GM23248 (cell line): ENCODE data around the gene PTOV1. TPM values are rescaled to one million over a fixed set of nuclear protein-coding genes. Genes with fewer than 3 reads are reported as not detected.

ENCODE experiments used
- DNase-seq: peaks from one replicate; pipeline ENCODE4 v3.0.0-alpha.2; 2015
- H2AFZ ChIP-seq: fragments of 200-600 bp; sonication (generic); 2 replicates; pipeline ENCODE4 v1.6.1; 2016; ENCODE audit warnings: antibody characterized with exemption
- H3F3A ChIP-seq: fragments of 200-600 bp; sonication (generic); 2 replicates; pipeline ENCODE4 v1.6.1; 2016; ENCODE audit warnings: mild to moderate bottlenecking, antibody characterized with exemption, mixed run types; ENCODE audit not compliant: insufficient read depth
- H3K27ac ChIP-seq: fragments of 200-600 bp; sonication (generic); 2 replicates; pipeline ENCODE4 v1.5.1; 2016; ENCODE audit warnings: mild to moderate bottlenecking
- H3K27me3 ChIP-seq: fragments of 200-600 bp; sonication (generic); replicated peaks from 2 replicates; pipeline ENCODE4 v1.6.1; 2016; ENCODE audit warnings: mild to moderate bottlenecking; ENCODE audit not compliant: insufficient read depth
- H3K36me3 ChIP-seq: fragments of 200-600 bp; sonication (generic); 2 replicates; pipeline ENCODE4 v1.6.1; 2016; ENCODE audit warnings: low read depth, mild to moderate bottlenecking
- H3K4me1 ChIP-seq: fragments of 200-600 bp; sonication (generic); 2 replicates; pipeline ENCODE4 v1.6.1; 2016; ENCODE audit warnings: mild to moderate bottlenecking; ENCODE audit not compliant: insufficient read depth
- H3K4me2 ChIP-seq: fragments of 200-600 bp; sonication (generic); one replicate; pipeline ENCODE4 v1.6.1; 2016; ENCODE audit warnings: mild to moderate bottlenecking; ENCODE audit not compliant: unreplicated experiment
- H3K4me3 ChIP-seq: fragments of 200-600 bp; sonication (generic); 2 replicates; pipeline ENCODE4 v1.5.1; 2016; ENCODE audit warnings: mild to moderate bottlenecking
- H3K79me2 ChIP-seq: fragments of 200-600 bp; sonication (generic); 2 replicates; pipeline ENCODE4 v1.6.1; 2016; ENCODE audit warnings: mild to moderate bottlenecking; ENCODE audit not compliant: insufficient read depth
- H3K9ac ChIP-seq: fragments of 200-600 bp; sonication (generic); 2 replicates; pipeline ENCODE4 v1.6.1; 2016; ENCODE audit warnings: mild to moderate bottlenecking
- H3K9me2 ChIP-seq: fragments of 200-600 bp; sonication (generic); 2 replicates; pipeline ENCODE4 v1.6.1; 2016; ENCODE audit warnings: mixed run types, mild to moderate bottlenecking, moderate library complexity; ENCODE audit not compliant: insufficient read depth
- H3K9me3 ChIP-seq: fragments of 200-600 bp; sonication (generic); one replicate; pipeline ENCODE4 v1.6.1; 2017; ENCODE audit warnings: low read depth
- H4K20me1 ChIP-seq: fragments of 200-600 bp; sonication (generic); 2 replicates; pipeline ENCODE4 v1.6.0; 2016; ENCODE audit not compliant: insufficient read depth
- EZH2 ChIP-seq: fragments of 200-600 bp; sonication (generic); IDR thresholded peaks from 2 replicates; pipeline ENCODE4 v1.6.1; 2018; ENCODE audit warnings: antibody characterized with exemption, mild to moderate bottlenecking; ENCODE audit not compliant: insufficient read depth, poor library complexity, severe bottlenecking
- EZH2phosphoT487 ChIP-seq: fragments of 200-600 bp; sonication (generic); IDR thresholded peaks from 2 replicates; pipeline ENCODE4 v1.6.1; 2018; ENCODE audit warnings: antibody characterized with exemption, moderate library complexity, mild to moderate bottlenecking, low read depth; ENCODE audit not compliant: insufficient read depth
- WGBS, 2 experiments: methylation state at CpG; one replicate each; pipeline ENCODE4 v1.1.6; 2015 to 2017; ENCODE audit warnings: low lambda C conversion rate in 2 of 2, low coverage in 1 of 2; ENCODE audit errors: missing lambda C conversion rate in 2 of 2; 5-methylcytosine and 5-hydroxymethylcytosine counted together
- in situ Hi-C: fragments of 300-500 bp; cut with MboI; formaldehyde crosslinking; loops from 2 replicates; pipeline ENCODE4 v1.15.0; 2020
- polyA plus RNA-seq: library from polyadenylated mRNA; unstranded; fragments of >200 nt; fragmentation: Nextera tagmentation; extraction: Ambion mirVana; gene quantifications from 2 replicates; pipeline ENCODE4 v1.2.1, GENCODE V29; 2016
- total RNA-seq: library from RNA; depleted of rRNA; stranded (reverse); fragments of >200 nt; shearing (Covaris generic); gene quantifications from 2 replicates; pipeline ENCODE4 v1.2.3, GENCODE V29; 2014

Gene PTOV1
- total and polyA plus RNA-seq, 2 experiments from 2014 or later: 88.0 to 88.9 TPM

DNA sequence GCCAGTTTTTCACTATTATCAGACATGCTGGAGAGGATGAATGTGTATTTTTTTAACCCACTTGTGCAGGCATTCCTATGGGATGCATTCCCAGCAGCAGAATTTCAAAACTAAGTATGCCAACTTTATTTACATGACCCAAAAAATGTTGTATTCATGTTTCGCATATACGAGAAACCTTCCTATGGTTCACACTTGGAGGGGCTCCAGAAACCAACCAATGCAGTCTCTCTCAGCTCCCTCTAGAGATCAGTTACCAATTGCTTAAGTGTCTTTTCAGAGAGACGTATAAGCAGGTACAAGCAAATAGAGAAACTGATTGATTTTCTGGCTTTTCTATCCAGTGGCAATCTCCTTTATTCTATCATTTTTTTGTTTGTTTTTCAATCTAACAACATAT is 5.5 kb upstream of the PTOV1 start:
- Histone ChIP-seq H3K27me3 (no peaks in the 10 kb centered on the region), H3F3A (peaks cover 35% of the 10 kb centered on the region), H3K4me1 (peaks cover 9% of the 10 kb centered on the region), H3K9ac (no peak overlapping the region), H4K20me1 (no peaks in the 10 kb centered on the region), H3K9me2 (no peaks in the 10 kb centered on the region), H3K4me2 (no peak overlapping the region), H3K36me3 (no peaks in the 10 kb centered on the region), H3K4me3 (no peak overlapping the region), H2AFZ (no peak overlapping the region), H3K79me2 (peaks cover 10% of the 10 kb centered on the region), H3K27ac (no peak overlapping the region), H3K9me3 (no peaks in the 10 kb centered on the region)
- no peak for DNase-seq
- TF ChIP-seq EZH2: no peak
- no peak for TF ChIP-seq EZH2phosphoT487
- in situ Hi-C loops: no loop called here
- 71 to 72% methylated on average over 3 of the region's 3 CpGs for WGBS, 2 experiments

DNA sequence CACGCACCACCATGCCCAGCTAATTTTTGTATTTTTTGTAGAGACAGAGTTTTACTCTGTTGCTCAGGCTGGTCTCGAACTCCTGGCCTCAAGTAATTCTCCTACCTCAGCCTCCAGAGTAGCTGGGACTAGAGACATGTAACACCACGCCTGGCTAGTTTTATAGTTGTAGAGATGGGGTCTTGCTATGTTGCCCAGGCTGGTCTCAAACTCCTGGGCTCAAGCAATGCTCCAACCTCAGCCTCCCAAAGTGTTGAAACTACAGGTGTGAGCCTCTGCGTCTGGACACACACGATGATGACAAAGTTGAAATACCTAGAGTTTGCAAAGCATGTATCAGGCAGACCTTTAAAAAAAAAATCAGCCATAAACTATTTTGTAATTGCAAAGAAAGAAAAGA is 4.6 kb upstream of the PTOV1 start:
- H3K79me2 ChIP-seq: peaks cover 10% of the 10 kb centered on the region
- no peaks in the 10 kb centered on the region for H3K27me3 ChIP-seq
- no peak overlapping the region for H3K9ac ChIP-seq
- H3K9me2 ChIP-seq: no peaks in the 10 kb centered on the region
- TF ChIP-seq EZH2phosphoT487: no peak
- no peak for TF ChIP-seq EZH2
- H3K27ac ChIP-seq: no peak overlapping the region
- H3K4me2 ChIP-seq: no peak overlapping the region
- WGBS, 2 experiments: 83 to 92% methylated on average over 5 of the region's 5 CpGs
- H3K9me3 ChIP-seq: no peaks in the 10 kb centered on the region
- peaks cover 29% of the 10 kb centered on the region for H3F3A ChIP-seq
- no peak overlapping the region for H3K4me3 ChIP-seq
- DNase-seq: no peak
- H2AFZ ChIP-seq: no peak overlapping the region
- no peaks in the 10 kb centered on the region for H3K36me3 ChIP-seq
- H3K4me1 ChIP-seq: peaks cover 9% of the 10 kb centered on the region
- H4K20me1 ChIP-seq: no peaks in the 10 kb centered on the region
- in situ Hi-C loops: no loop called here

DNA sequence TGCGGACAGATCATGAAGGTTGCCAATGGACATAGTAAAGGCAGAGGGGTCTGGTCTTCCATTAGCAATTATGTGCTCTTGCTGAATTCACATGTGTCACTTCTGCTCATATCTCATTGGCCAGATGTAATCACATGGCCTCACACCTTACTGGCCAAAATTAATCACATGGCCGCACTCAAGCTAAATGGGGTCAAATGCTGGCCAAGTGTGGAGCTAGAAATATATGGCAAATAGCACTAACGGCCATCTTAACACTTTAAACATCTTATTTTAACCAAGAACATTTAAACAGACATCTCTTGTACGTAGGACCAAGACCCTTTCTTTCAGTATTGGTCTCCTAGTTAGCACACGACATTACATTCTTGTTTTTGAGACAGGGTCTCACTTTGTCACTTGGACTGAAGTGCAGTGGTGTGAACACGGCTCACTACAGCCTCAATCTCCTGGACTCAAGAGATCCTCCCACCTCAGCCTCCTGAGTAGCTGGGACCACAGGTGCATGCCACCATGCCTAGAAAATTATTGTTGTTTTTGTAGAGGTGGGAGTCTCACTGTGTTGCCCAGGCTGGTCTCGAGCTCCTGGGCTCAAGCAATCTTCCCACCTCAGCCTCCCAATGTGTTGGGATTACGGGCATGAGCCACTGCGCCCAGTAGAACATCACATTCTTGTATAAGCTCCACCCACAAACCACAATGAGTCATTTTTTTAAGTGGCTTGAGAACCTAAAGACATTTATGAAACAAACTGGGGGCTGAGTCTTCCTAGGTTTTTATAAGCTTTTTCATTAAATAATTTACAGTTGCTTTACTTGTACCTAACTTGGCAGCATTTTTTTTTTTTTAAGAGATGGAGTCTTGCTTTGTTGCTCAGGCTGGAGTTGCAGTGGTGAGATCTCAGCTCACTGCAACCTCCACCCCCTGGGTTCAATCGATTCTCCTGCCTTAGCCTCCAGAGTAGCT is 2.9 kb upstream of the PTOV1 start:
- H3K9me3 ChIP-seq: no peaks in the 10 kb centered on the region
- WGBS, 2 experiments: 71 to 80% methylated on average over 10 of the region's 10 CpGs
- H4K20me1 ChIP-seq: no peaks in the 10 kb centered on the region; the same call in 1 of the 2 replicates
- no peaks in the 10 kb centered on the region for H3K36me3 ChIP-seq
- H3K4me1 ChIP-seq: peaks cover 13% of the 10 kb centered on the region
- peak overlapping the region; percentile 21 for H3K4me2 ChIP-seq
- TF ChIP-seq EZH2phosphoT487 (no peak), EZH2 (no peak)
- H3K9me2 ChIP-seq: no peaks in the 10 kb centered on the region
- in situ Hi-C loops: no loop called here
- H3F3A ChIP-seq: peaks cover 32% of the 10 kb centered on the region
- H3K4me3 ChIP-seq: no peak overlapping the region
- peak overlapping the region; percentile 52 for H3K27ac ChIP-seq
- peaks cover 24% of the 10 kb centered on the region for H3K79me2 ChIP-seq
- H2AFZ ChIP-seq: no peak overlapping the region
- DNase-seq: peak; percentile 86
- 0 out of 2 replicates have a peak overlapping the region, but pooled peaks have one; percentile 19 for H3K9ac ChIP-seq
- H3K27me3 ChIP-seq: no peaks in the 10 kb centered on the region

DNA sequence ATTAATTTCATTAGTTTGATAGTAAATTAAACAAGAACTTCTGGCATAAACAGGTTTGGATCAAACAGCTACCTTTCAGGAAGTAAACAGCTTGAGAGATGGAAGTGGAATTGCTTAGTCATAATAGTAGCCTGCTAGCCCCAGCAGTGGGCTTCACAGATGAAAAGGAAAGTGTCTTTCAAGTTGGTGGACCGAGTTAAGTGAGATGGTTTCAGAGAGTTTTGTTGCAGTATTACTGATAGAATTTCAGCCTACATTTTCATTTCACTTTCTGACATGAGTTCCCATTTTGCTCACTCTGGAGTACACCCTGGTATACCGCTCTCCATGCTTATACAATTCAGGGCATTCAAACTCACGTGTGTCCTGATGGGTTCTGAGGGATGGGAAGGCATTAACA is 2.0 kb upstream of the PTOV1 start:
- peaks cover 33% of the 10 kb centered on the region for H3K79me2 ChIP-seq
- H3F3A ChIP-seq: peaks cover 32% of the 10 kb centered on the region
- in situ Hi-C loops: no loop called here
- TF ChIP-seq EZH2 (no peak), EZH2phosphoT487 (no peak)
- H4K20me1 ChIP-seq: no peaks in the 10 kb centered on the region; the same call in 1 of the 2 replicates
- H3K27me3 ChIP-seq: no peaks in the 10 kb centered on the region
- no peak overlapping the region for H3K9ac ChIP-seq
- peaks cover 13% of the 10 kb centered on the region for H3K4me1 ChIP-seq
- no peak overlapping the region for H3K4me3 ChIP-seq
- H3K36me3 ChIP-seq: no peaks in the 10 kb centered on the region
- H3K9me2 ChIP-seq: no peaks in the 10 kb centered on the region
- DNase-seq: no peak
- WGBS, 2 experiments: 95 to 99% methylated on average over 3 of the region's 3 CpGs
- peak overlapping the region; percentile 52 for H3K27ac ChIP-seq
- H3K4me2 ChIP-seq: peak overlapping the region; percentile 21
- no peaks in the 10 kb centered on the region for H3K9me3 ChIP-seq
- H2AFZ ChIP-seq: no peak overlapping the region
